Body of pancreas (tissue), 4 donors: ENCODE measurements around the gene KNDC1. TPM values are rescaled to one million over a fixed set of nuclear protein-coding genes. Genes with fewer than 3 reads are reported as not detected.
A peak's percentile ranks its signal among the peaks of the same experiment; 100 is the strongest.

Source experiments
- ATAC-seq: fragments of 150-250 bp; one replicate; pipeline ENCODE4 v1.9.1; 2016
- DNase-seq, 4 donors: peaks; one replicate each; pipeline ENCODE4 v3.0.0-alpha.2; 2019
- H3K27ac ChIP-seq, 4 donors: fragments of 200-600 bp; sonication (generic); 1 replicate in 3 of 4; 2 replicates in 1 of 4; pipeline versions ENCODE4 v1.5.1 to v1.6.1; 2016 to 2019; ENCODE audit warnings: mild to moderate bottlenecking in 1 of 4, mixed read lengths in 1 of 4, moderate library complexity in 1 of 4
- H3K27me3 ChIP-seq, 2 donors: fragments of 200-600 bp; sonication (generic); one replicate each; pipeline ENCODE4 v1.6.0; 2016; ENCODE audit warnings: mild to moderate bottlenecking in 1 of 2
- H3K36me3 ChIP-seq, 2 donors: fragments of 200-600 bp; sonication (generic); replicated peaks in 1 of 2; 2 replicates each; pipeline ENCODE4 v1.5.1; 2016; ENCODE audit warnings: low read depth in 2 of 2; ENCODE audit not compliant: insufficient read depth in 1 of 2
- H3K4me1 ChIP-seq: fragments of 200-600 bp; sonication (generic); one replicate; pipeline ENCODE4 v1.6.0; 2016
- H3K4me3 ChIP-seq, 2 donors: fragments of 200-600 bp; sonication (generic); 1 replicate in 1 of 2; 2 replicates in 1 of 2; pipeline ENCODE4 v1.5.1; 2016 to 2019
- H3K9me3 ChIP-seq, 3 donors: fragments of 200-600 bp; sonication (generic); 1 replicate in 2 of 3; 2 replicates in 1 of 3; pipeline ENCODE4 v1.5.1; 2016
- CTCF ChIP-seq, 7 experiments: fragments of 450-650 bp in 4 of 7; fragments of 200-600 bp in 3 of 7; sonication (generic) in 3 of 7; IDR thresholded peaks; one replicate each; pipeline ENCODE4 v1.5.1; 2016 to 2019; ENCODE audit warnings: antibody characterized with exemption in 7 of 7
- POLR2A ChIP-seq, 3 donors: fragments of 450-650 bp; IDR thresholded peaks; one replicate each; pipeline ENCODE4 v1.6.1; 2016; ENCODE audit warnings: antibody characterized with exemption in 3 of 3, mild to moderate bottlenecking in 2 of 3
- WGBS, 2 donors: methylation state at CpG; one replicate each; pipeline ENCODE4 v1.1.5; 2017; 5-methylcytosine and 5-hydroxymethylcytosine counted together
- intact Hi-C: fragments of 100-400 bp; cut with DNase I; formaldehyde crosslinking; loops from one replicate; pipeline ENCODE4 v1.15.1; 2023
- total RNA-seq, 2 donors: library from RNA; depleted of rRNA; stranded (reverse); fragments of >200 nt; gene quantifications; one replicate each; pipeline ENCODE4 v1.1.0, GENCODE V29; 2016

The KNDC1 gene
- total RNA-seq, 2 donors from 2014 or later = 0.52 to 3.3 TPM

- WGBS, 2 donors = 19 to 49% methylated on average over 6 to 15 of the region's 20 CpGs
- H3K9me3 ChIP-seq = no peaks in the 10 kb centered on the region
- DNase-seq (peak in 1 of 4 donors; percentile 8), ATAC-seq (no peak)
- no peaks in the 10 kb centered on the region for H3K27me3 ChIP-seq
- H3K4me1 ChIP-seq = no peaks in the 10 kb centered on the region
- TF ChIP-seq POLR2A (IDR thresholded peaks at IDR 0.05) (no peak), CTCF (IDR thresholded peaks at IDR 0.05) (no peak)
- no peaks in the 10 kb centered on the region for H3K36me3 ChIP-seq
- intact Hi-C loops = loop anchor here (5.0 kb wide), 1 partner anchor 193 kb away; no protein-coding TSS in a partner anchor
- no peak overlapping the region for H3K27ac ChIP-seq
- H3K4me3 ChIP-seq = no peak overlapping the region
These were observed 30.0 kb upstream of the KNDC1 start for GRCh38 chr10:133129859-133130495.

GRCh38 chr10:133130602-133131001 is 29.4 kb upstream of the KNDC1 start:
- Histone ChIP-seq H3K27ac (no peak overlapping the region), H3K4me1 (no peaks in the 10 kb centered on the region), H3K9me3 (no peaks in the 10 kb centered on the region), H3K36me3 (no peaks in the 10 kb centered on the region), H3K27me3 (no peaks in the 10 kb centered on the region), H3K4me3 (no peak overlapping the region)
- TF ChIP-seq POLR2A (IDR thresholded peaks at IDR 0.05) = no peak
- no peak for TF ChIP-seq CTCF (IDR thresholded peaks at IDR 0.05)
- 58 to 68% methylated on average over 11 of the region's 11 CpGs for WGBS, 2 donors
- intact Hi-C loops = no loop called here
- DNase-seq (no peak), ATAC-seq (no peak)

GRCh38 chr10:133131053-133131452 is 29.0 kb upstream of the KNDC1 start:
- no peak for ATAC-seq
- TF ChIP-seq CTCF (IDR thresholded peaks at IDR 0.05) (no peak), POLR2A (IDR thresholded peaks at IDR 0.05) (no peak)
- DNase-seq = no peak
- Histone ChIP-seq H3K4me3 (no peak overlapping the region), H3K27ac (no peak overlapping the region), H3K27me3 (no peaks in the 10 kb centered on the region), H3K4me1 (no peaks in the 10 kb centered on the region), H3K36me3 (no peaks in the 10 kb centered on the region), H3K9me3 (no peaks in the 10 kb centered on the region)
- 36 to 50% methylated on average over 9 to 17 of the region's 18 CpGs for WGBS, 2 donors
- intact Hi-C loops = no loop called here

- intact Hi-C loops = no loop called here
- DNase-seq (no peak), ATAC-seq (no peak)
- no peaks in the 10 kb centered on the region for H3K36me3 ChIP-seq
- H3K4me3 ChIP-seq = no peak overlapping the region
- no peak for TF ChIP-seq CTCF (IDR thresholded peaks at IDR 0.05)
- TF ChIP-seq POLR2A (IDR thresholded peaks at IDR 0.05) = no peak
- no peak overlapping the region for H3K27ac ChIP-seq
- no peaks in the 10 kb centered on the region for H3K27me3 ChIP-seq
- no peaks in the 10 kb centered on the region for H3K4me1 ChIP-seq
- whole genome bisulfite sequencing, 2 donors = 77 to 86% methylated on average over 8 to 41 of the region's 41 CpGs
- H3K9me3 ChIP-seq = no peaks in the 10 kb centered on the region
These were observed 28.1 kb upstream of the KNDC1 start for GRCh38 chr10:133131734-133132472.
